ENCODE measurements around the gene ACTA1. TPM values are rescaled to one million over a fixed set of nuclear protein-coding genes. Genes with fewer than 3 reads are reported as not detected.

The ACTA1 gene
- total and polyA plus RNA-seq, 2 of the 8 experiments (the other 6 are each of a cell fraction or from before 2014, with no cell fraction given): 23.5 to 58.2 TPM

- TF ChIP-seq ATF3 (IDR thresholded peaks at IDR 0.05; ENCODE audit: insufficient read depth, low read depth, low read length) (no peak), HDAC2 (IDR thresholded peaks at IDR 0.05; ENCODE audit: borderline replicate concordance in 1 of 2, low read depth in 2 of 2, low read length in 2 of 2) (peak in 1 of 2 experiments; percentile 73; a peak in 1 of 4 replicates), KDM4A (IDR thresholded peaks at IDR 0.05; ENCODE audit: low read depth, low read length, severe bottlenecking) (peak; percentile 71), CREB1 (IDR thresholded peaks at IDR 0.05) (no peak), RFX5 (IDR thresholded peaks at IDR 0.05; ENCODE audit: borderline replicate concordance, low read depth, low read length) (no peak), E2F6 (IDR thresholded peaks at IDR 0.05) (peak; percentile 78), RAD21 (IDR thresholded peaks at IDR 0.05 in 1 of 2, conservative IDR thresholded peaks at IDR 0.05 in 1 of 2; ENCODE audit: low read depth in 2 of 2, low read length in 2 of 2) (no peak), EGR1 (IDR thresholded peaks at IDR 0.05; ENCODE audit: borderline replicate concordance, low read depth, low read length) (no peak)
Observed at GRCh38 chr1:229407206-229408026, 26.5 kb downstream of the ACTA1 start (continued).

Measured in H1 (cell line).